Keratinocyte (primary cell): ENCODE results near the gene PARP11.

Experiments used
- CTCF ChIP-seq, 3 experiments: IDR thresholded peaks in 1 of 3; conservative IDR thresholded peaks in 1 of 3; optimal IDR thresholded peaks in 1 of 3; 2 replicates in 2 of 3; 3 replicates in 1 of 3; pipeline versions ENCODE3 to v1.5.1; 2011; ENCODE audit warnings: low read length in 3 of 3, mild to moderate bottlenecking in 3 of 3, moderate library complexity in 2 of 3, control low read depth in 1 of 3, inconsistent platforms in 1 of 3; ENCODE audit not compliant: insufficient read depth in 2 of 3; ENCODE audit errors: extremely low read depth in 1 of 3
- EZH2 ChIP-seq: IDR thresholded peaks from one replicate; pipeline ENCODE4 v1.6.1; 2012; ENCODE audit warnings: inconsistent platforms, mild to moderate bottlenecking, low read length, moderate library complexity

GRCh38 chr12:3897371-3897971, 24.3 kb upstream of the PARP11 start:
- no peak for TF ChIP-seq CTCF (optimal IDR thresholded peaks at IDR 0.05 in 1 of 3, IDR thresholded peaks at IDR 0.05 in 1 of 3, conservative IDR thresholded peaks at IDR 0.05 in 1 of 3; ENCODE audit: extremely low read depth in 1 of 3, insufficient read depth in 2 of 3, low read length in 3 of 3)
- no peak for TF ChIP-seq EZH2
